Measurements from ENCODE around the gene TRAPPC11. TPM values are rescaled to one million over a fixed set of nuclear protein-coding genes. Genes with fewer than 3 reads are reported as not detected.
A peak's percentile ranks its signal among the peaks of the same experiment; 100 is the strongest.
"Not testable (repeated sequence)": the region's sequence is repeated elsewhere in the genome, so short reads cannot be mapped to it uniquely, and the experiment has no call there.

TRAPPC11 gene
- polyA plus RNA-seq, 3 donors = 32.3 to 49.8 (median 44.3) TPM

DNA sequence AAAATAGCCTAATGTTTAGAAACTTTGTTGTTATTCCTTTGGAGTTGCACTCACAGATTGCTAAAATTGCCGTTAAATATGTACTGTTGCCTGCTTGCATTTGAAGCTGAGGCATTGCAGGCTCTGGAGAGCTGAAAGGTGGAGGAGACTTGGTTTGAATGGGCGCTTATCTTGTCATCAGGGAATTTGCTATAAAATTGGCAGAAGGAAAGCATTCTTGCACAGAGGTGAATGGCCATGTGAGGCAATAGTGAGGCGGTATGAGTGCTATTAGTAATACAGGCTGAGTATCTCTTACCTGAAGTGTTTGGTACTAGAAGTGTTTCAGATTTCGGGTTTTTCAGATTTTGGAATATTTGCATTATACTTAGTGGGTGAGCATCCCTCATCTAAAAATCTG is 41.3 kb downstream of the TRAPPC11 start:
- DNase-seq = no peak

DNA sequence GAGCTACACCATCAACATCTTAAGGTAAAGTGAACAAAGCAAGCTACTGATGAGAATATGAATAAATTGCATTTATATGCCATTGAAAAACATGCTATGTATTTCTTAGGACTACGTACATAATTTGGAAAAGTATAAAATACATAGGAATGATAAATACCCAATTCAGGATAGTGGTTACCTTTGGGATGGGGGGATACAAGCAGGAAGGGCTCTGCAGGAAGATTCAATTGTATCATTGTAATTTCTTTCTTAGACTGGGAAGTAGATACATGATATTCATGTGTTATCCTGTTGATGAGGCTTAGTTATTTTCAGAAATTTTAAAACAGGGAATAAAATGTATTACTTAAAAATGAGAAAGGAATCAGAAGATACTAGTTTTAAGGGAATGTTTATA is 43.4 kb downstream of the TRAPPC11 start:
- no peak for DNase-seq

DNA sequence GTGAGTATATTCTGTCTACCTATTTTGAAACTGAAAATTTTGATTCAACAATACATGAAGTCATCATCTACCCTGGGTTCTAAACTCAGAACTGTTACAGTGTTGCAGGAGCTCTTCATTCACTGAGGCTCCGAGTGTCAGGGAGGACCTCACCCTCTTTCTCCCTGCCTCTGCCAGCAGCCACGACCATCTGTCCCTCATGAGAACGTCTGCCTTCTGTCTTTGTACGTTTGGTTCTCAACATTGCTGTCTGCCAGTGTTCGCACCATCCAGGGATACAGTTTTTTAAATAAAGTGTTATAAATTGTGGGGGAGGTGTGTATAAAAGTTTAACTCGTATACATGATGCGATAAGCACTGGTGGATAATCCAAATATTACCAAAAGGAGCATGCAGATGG is 55.5 kb downstream of the TRAPPC11 start:
- DNase-seq = no peak

DNA sequence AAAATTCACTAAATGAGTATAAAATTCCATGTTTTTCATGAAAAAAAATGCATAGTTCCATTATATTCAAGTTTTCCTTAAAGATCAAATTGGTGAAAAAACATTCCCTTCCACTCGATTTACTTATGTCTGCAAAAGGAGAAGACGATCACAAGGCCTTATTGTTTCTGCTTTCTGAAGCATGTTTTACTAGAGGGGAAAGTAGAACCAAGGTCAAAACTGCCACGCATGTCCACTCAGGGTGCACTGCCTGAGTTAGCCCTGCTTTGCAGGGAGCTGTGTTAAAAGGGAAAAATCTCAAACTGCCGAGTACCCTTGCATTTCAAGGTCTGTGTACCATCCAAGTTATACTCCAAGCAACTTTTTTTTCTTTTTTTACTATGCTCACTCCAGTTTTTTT is 57.2 kb downstream of the TRAPPC11 start:
- no peak for DNase-seq

DNA sequence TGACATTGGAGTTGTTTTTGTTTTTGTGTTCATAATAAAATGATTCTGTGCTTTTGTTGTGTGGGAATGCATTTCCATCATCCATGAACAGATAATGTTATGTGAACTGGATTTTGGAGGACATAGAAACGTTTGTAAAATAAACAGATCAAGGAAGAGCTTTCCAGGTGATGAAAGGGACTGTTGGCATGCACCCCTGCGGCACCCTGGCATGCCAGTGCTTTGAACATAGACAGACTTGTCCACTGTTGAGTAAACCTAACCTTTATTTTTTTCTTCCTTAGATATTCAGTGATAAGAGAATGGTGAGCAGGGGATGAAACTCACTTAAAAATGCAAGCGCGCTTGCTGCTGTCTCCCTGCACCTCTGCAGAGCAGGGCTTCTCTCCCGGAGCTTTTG is 59.8 kb downstream of the TRAPPC11 start:
- DNase-seq = no peak

DNA sequence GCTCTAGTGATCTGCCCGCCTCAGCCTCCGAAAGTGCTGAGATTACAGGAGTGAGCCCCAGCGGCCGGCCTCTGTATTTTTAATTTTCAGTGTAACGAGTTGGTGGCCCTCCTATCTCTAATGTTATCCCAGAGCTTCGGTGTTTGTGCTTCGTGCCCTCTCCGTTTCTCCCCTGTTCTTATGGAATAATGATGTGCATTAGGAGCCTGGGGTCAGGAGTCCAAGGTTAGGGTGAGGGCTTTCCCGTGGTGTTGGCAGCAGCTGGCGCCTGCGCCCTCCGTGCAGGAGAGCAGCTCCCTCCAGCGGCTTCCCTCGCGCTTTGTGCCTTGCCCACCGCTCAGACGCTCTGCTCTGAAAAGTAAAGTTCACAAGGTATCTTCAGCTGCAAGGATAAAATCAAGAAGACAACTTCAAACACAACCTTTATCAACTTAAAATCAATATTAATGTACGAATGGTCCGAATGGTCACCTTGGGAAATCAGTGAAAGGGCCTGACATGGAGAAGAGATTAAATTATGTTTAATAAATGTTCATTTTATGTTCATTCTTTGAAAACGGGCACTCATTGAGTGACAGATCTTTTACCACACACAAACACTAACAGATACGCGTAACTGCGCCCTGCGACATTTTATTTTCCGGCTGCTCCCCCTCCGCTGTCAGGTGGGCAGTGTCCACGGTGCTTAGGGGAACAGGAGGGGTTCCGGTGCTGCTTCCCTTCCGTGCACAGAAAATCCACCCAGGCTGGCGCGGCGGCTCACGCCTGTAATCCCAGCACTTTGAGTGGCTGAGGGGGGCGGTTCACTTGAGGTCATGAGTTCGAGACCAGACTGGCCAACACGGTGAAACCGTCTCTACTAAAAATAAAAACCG is 62.4 kb downstream of the TRAPPC11 start:
- peak; percentile 46 for DNase-seq

DNA sequence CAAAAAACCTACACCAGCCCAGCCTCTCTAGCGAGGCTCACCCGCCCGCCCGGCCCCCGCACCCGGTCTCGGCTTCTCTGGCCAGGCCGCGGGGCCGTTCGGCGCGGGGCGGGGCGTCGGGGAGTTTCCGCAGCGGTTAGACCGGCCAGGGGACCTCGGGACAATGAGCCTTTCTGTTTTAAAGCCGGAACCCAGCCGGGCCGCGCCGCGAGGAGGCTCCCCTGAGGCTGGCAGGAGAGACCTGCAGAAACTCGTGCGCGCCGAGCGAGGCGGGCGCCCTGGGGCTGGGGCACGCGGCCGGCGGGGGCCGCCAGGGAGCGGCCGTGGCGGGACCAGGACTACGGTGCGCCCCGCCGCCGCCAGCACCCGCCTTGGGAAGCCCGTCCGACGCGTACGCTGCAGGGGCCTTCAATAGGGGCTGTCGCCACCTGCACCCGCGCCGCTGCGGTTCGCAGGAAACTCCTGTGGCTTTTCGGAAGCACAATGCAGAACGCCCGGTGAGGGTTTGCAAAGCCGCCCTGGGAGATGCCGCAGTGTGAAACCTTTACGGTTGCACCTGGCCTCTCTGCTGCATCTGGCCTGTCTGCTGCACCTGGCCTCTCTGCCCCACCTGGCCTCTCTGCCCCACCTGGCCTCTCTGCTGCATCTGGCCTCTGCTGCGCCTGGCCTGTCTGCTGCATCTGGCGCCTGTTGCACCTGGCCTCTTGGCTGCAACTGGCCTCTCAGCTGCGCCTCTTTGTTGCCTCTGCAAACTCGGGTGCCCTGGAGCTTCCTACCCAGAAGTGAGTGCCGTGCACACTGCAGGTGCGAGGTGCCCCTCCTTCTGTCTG is 63.9 kb downstream of the TRAPPC11 start:
- DNase-seq = peak; percentile 65

DNA sequence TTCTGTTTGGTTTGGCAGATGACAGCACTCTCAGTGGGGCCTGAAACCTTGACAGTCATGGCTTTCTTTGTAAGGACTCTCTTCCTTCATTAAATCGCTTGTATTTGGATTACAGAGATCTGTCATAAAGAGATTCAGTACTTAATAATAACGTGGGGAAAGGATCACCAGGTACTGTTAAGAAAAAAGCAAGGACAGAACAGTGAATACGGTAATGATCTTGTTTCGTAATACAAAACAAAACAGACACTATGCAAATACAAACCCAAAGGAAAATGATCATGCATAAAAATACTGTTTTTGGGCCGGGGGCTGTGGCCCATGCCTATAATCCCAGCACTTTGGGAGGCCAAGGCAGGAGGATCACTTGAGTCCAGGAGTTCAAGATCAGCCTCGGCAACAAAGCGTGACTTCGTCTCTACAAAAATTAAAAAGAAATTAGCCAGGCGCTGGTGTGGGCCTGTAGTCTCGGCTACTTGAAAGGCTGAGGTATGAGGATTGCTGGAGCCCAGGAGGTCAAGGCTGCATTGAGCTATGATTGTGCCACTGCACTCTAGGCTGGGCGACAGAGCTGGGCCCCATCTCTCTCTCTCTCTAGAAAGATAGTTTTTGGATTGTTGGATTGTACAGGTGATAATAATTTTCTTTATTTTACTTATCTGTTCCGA is 64.6 kb downstream of the TRAPPC11 start:
- DNase-seq = no peak

DNA sequence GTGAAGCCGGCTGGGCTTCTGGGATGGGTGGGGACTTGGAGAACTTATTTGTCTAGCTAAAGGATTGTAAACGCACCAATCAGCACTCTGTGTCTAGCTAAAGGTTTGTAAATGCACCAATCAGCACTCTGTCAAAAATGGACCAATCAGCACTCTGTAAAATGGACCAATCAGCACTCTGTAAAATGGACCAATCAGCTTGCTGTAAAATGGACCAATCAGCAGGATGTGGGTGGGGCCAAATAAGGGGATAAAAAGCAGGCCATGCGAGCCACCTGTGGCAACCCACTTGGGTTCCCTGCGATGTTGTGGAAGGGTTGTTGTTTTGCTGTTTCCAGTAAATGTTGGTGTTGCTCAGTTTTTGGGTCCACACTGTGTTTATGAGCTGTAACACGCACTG is 66.5 kb downstream of the TRAPPC11 start:
- not testable (repeated sequence) for DNase-seq

DNA sequence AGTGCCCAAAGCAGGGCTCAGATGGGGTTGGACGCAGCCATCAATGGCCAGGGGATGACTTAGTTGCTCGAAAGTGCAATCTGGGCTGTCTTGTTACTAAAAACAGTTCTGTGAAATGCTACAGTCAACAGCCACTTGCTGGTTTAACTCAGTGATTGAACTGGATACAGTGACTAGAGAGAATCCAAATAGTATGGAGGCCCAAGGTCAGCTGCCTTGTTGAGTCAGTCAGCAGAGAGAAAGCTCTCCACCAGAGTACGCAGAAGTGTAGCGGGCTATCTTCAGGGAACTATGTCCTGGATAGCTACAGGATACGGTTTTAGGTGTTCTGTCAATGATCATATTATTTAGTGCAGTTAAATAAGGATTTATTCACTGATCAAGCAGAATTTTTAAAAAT is 68.4 kb downstream of the TRAPPC11 start:
- no peak for DNase-seq

DNA sequence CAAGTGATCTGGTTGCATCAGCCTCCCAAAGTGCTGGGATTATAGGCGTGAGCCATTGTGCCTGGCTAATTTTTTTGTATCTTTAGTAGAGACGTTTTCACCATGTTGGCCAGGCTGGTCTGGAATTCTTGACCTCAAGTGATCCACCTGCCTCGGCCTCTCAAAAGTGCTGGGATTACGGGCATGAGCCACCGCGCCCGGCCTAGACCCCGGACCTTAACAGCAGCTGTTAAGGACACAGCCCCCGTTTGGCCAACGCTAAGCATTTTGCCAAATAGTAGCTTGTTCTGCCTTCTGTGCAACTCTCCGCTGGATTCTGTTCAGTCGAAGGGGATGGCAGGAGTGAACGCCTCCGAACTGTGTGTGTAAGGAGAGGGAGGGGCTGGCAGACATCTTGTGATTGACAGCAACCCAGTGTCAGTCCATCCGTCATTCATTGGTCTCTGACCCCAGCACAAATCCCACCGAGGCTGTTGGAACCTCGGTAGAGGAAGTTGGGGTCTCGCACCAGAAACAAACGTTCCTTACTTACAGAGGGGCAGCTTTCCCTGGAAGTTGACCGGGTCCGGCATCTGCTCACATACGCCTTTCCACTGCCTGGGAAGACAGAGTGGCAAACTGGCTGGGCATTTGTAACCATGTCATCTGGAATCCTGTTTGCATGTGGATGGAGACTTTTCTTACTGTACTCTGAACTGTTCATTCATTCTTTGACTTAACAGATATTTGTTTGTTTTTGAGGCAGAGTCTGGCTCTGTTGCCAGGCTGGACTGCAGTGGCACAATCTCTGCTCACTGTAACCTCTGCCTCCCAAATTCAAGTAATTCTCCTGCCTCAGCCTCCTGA is 69.4 kb downstream of the TRAPPC11 start:
- DNase-seq = no peak

DNA sequence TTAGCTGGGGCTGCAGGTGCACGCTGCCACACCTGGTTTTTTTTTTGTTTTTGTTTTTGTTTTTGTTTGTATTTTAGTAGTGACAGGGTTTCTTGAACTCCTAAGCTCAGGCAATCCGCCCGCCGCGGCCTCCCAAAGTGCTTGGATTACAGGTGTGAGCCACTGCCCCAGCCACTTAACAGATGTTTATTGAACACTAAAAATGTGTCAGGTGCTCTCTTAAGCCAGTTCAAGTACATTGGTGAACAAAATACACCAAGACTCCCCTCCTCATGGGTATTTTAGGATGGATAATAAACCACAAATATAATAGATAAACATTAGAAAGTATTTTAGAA is 69.9 kb downstream of the TRAPPC11 start:
- no peak for DNase-seq

DNA sequence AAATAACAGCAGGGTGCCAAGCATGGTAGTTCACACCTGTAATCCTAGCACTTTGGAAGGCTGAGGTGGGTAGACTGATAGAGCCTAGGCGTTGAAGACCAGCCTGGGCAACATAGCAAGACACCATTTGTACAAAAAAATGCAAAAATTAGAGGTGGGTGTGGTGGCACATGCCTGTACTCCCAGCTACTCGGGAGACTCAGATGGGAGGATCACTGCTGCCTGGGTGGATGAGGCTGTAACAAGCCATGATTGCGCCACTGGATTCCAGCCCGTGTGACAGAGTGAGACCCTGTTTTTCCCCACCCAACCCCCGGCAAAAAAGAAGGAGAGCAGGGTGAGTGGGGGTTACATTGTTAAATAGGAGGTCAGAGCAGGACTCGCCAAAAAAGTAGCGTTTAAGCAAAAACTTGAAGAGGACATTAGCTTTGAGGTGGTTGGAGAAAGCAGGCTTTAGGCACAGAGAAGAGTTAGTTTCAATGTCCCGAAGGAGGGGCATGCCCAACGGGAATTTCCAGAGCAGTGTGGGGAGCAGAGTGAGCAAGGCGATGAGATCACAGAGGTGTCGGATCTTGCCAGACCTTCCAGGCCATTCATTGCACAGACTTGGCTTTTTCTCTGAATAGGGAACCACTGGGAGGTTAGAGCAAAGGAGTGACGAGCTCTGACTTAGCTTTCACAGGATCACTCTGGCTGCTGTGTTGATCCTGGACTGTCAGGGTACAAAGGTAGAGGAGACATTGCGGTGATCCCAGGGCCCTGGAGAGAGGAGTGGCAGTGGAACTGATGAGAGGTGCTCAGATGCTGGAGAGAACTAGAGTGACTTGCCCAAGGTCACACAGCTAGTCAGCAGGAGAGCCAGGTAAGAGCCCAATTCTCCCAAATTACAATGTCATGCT is 70.6 kb downstream of the TRAPPC11 start:
- DNase-seq = no peak

DNA sequence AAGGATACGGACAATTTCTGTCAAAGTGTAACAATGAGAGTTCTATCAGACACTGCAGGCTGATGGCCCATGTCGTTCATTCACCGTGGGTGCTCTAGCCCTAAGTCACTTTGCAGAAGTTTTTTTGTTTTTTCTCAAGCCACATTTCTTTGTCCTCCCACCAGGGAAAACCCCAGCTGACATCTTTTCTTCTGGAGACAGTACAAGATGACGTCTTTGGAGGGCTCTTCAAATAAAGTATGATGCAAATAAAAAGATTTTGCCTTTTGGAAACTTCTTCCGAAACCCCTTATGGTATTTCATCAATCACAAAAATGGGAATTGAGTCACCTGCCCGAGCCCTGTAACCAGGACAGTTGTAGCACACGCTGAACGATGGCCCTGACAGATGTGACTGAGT is 73.2 kb downstream of the TRAPPC11 start:
- DNase-seq = no peak

DNA sequence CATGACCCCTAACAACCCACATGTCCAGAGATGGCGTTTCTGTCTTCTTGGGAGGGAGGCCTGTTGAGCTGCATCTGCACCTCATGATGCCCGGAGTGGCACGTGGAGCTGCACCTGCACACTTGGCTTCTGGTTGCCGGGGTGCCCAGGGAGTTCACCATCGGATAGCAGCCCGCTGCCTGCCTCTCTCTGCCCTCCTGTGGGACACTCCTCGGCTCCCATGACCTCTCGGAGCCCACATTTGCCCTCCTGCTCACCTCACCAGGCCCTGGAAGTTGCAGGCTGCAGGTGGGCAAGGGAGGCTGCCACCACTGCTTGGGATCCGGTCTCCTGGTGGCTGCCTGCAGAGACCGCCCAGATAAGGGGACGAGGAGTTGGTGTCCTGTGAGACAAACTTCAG is 74.1 kb downstream of the TRAPPC11 start:
- no peak for DNase-seq

DNA sequence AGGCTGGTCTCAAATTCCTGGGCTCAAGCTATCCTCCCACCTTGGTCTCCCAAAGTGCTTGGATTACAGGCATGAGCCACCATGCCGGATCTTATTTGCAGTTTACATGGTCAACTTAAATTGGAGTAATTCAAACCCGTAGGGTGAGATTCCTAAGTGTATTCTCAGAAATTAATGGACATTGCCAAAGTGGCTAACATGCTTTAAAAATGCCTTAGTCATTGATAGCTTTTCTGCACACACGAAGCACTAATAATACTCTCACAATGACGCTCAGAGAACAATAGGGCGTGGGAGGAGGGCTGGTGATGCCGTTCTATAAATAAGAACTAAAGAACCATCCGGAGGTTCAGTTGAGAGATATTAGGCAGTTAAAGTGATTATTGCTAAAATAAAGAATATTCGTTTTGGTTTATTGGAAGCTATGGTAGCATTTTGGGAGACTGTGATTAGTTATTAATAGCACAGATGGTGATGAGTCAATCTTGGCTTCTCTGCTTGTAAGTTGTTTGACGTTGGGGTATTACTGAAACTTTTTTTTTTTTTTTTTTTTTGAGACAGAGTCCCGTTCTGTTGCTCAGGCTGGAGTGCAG is 79.1 kb downstream of the TRAPPC11 start:
- DNase-seq = no peak

DNA sequence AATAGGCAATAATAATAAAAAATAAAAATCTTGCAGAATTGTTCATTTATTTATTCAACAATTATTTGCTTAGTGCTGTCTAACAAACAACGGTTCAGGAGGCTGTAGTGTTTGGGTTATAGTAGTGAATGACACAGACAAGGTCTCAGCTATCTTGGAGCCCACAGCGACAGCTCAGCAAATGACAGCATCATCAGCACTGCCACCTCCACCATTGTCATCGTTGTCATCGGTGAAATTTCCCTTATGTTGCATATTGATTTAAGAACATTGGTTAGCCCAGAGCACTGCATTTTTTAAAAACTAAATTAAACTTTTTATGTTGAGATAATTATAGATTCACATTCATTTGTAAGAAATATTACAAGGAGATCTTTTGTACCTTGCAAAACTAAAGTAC is 79.9 kb downstream of the TRAPPC11 start:
- no peak for DNase-seq

DNA sequence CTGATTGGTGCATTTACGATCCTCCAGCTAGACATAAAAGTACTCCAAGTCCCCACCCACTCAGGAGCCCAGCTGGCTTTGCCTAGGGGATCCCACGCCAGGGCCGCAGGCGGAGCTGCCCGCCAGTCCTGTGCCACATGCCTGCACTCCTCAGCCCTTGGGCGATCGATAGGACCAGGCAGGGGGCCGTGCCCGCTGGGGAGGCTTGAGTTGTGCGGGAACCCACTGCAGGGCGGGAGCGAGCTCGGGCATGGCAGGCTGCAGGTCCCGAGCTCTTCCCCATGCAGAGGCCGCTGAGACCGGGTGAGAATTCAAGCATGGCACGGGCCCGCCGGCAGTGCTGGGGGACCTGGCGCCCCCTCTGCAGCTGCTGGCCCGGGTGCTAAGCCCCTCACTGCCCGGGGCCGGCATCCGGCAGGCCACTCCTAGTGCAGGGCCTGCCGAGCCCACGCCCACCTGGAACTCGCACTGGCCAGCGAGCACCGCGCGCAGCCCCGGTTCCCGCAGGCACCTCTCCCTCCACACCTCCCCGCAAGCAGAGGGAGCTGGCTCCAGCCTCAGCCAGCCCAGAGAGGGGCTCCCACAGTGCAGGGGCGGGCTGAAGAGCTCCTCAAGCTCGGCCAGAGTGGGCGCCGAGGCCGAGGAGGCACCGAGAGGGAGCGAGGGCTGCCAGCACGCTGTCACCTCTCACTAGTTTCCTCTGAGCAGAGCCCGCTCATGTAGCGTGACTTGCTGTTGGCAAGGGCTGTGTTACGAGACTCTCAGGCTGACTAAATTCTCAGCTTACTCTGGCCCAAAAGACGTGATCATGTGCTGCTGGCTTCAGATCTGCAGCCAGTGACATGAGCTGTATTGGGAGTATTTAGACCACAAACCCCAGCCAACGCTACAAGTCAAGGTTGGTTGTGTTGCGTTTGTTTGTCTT is 87.5 kb downstream of the TRAPPC11 start:
- DNase-seq = no peak

DNA sequence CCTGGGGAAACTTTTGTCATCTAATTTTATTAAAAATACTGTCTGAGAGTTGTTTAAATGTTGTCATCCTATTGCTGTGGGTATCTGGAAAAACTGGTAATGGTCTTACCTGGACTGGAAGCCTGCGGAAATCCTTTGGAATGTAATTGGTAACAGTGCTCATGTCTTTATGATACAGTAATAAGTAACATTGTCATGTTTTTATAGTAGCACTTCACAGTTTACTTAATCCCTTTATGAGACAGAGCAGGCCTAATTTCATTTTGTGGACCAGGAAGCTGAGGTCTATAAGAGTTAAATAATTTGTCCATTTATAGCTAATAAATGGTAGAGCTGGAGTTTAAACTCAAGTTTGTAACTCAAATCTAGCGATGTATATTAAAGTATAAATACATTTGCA is 88.3 kb downstream of the TRAPPC11 start:
- DNase-seq = no peak
